ENCODE results near the gene LILRA6.
"Not testable (repeated sequence)": the region's sequence is repeated elsewhere in the genome, so short reads cannot be mapped to it uniquely, and the experiment has no call there.

The LILRA6 gene

GRCh38 chr19:54282686-54283470 lies 40.3 kb upstream of the LILRA6 start:
- Histone ChIP-seq H3K9ac (ENCODE audit: low read length) (no peak overlapping the region), H3K79me2 (ENCODE audit: insufficient read depth, low read length) (no peaks in the 10 kb centered on the region), H3K27me3 (ENCODE audit: insufficient read depth, low read length) (no peaks in the 10 kb centered on the region; the same call in 1 of the 2 replicates), H3K9me2 (ENCODE audit: low read depth, low read length) (no peaks in the 10 kb centered on the region), H3K27ac (ENCODE audit: low read depth, low read length, poor library complexity, severe bottlenecking) (no peak overlapping the region), H3F3A (ENCODE audit: insufficient read depth, low read length) (no peaks in the 10 kb centered on the region), H3K4me2 (ENCODE audit: low read length) (no peak overlapping the region), H4K20me1 (ENCODE audit: insufficient read depth, low read length) (no peaks in the 10 kb centered on the region), H3K4me3 (ENCODE audit: low read depth, low read length, poor library complexity, severe bottlenecking) (no peak overlapping the region), H3K9me3 (ENCODE audit: low read length) (no peaks in the 10 kb centered on the region), H3K4me1 (ENCODE audit: insufficient read depth, low read length, severe bottlenecking) (no peaks in the 10 kb centered on the region), H2AFZ (ENCODE audit: low read length) (no peak overlapping the region), H3K36me3 (ENCODE audit: insufficient read depth, low read length) (no peaks in the 10 kb centered on the region)
- TF ChIP-seq CTCF (IDR thresholded peaks at IDR 0.05; ENCODE audit: low read length), result no peak
- no peak for TF ChIP-seq EZH2 (IDR thresholded peaks at IDR 0.05; ENCODE audit: borderline replicate concordance, low read length)

GRCh38 chr19:54281729-54282075 lies 39.1 kb upstream of the LILRA6 start:
- H3K9me3 ChIP-seq (ENCODE audit: low read length); H3K79me2 ChIP-seq (ENCODE audit: insufficient read depth, low read length); H3K36me3 ChIP-seq (ENCODE audit: insufficient read depth, low read length); H3K27ac ChIP-seq (ENCODE audit: low read depth, low read length, poor library complexity, severe bottlenecking); H3K27me3 ChIP-seq (ENCODE audit: insufficient read depth, low read length); H2AFZ ChIP-seq (ENCODE audit: low read length); H3K9ac ChIP-seq (ENCODE audit: low read length); H3K4me3 ChIP-seq (ENCODE audit: low read depth, low read length, poor library complexity, severe bottlenecking); H3F3A ChIP-seq (ENCODE audit: insufficient read depth, low read length); H3K9me2 ChIP-seq (ENCODE audit: low read depth, low read length); H3K4me2 ChIP-seq (ENCODE audit: low read length); H4K20me1 ChIP-seq (ENCODE audit: insufficient read depth, low read length); H3K4me1 ChIP-seq (ENCODE audit: insufficient read depth, low read length, severe bottlenecking): not testable (repeated sequence)

- Histone ChIP-seq H3F3A (ENCODE audit: insufficient read depth, low read length) (no peaks in the 10 kb centered on the region), H3K27me3 (ENCODE audit: insufficient read depth, low read length) (no peaks in the 10 kb centered on the region; the same call in 1 of the 2 replicates), H3K36me3 (ENCODE audit: insufficient read depth, low read length) (no peaks in the 10 kb centered on the region), H3K4me3 (ENCODE audit: low read depth, low read length, poor library complexity, severe bottlenecking) (no peak within 1 kb of the TSS), H3K4me1 (ENCODE audit: insufficient read depth, low read length, severe bottlenecking) (no peaks in the 10 kb centered on the region), H4K20me1 (ENCODE audit: insufficient read depth, low read length) (no peaks in the 10 kb centered on the region), H2AFZ (ENCODE audit: low read length) (no peak within 1 kb of the TSS), H3K79me2 (ENCODE audit: insufficient read depth, low read length) (no peaks in the 10 kb centered on the region), H3K9me2 (ENCODE audit: low read depth, low read length) (no peaks in the 10 kb centered on the region), H3K4me2 (ENCODE audit: low read length) (no peak within 1 kb of the TSS), H3K9me3 (ENCODE audit: low read length) (no peaks in the 10 kb centered on the region), H3K27ac (ENCODE audit: low read depth, low read length, poor library complexity, severe bottlenecking) (no peak within 1 kb of the TSS), H3K9ac (ENCODE audit: low read length) (no peak within 1 kb of the TSS)
- no peak for TF ChIP-seq EZH2 (IDR thresholded peaks at IDR 0.05; ENCODE audit: borderline replicate concordance, low read length)
- TF ChIP-seq CTCF (IDR thresholded peaks at IDR 0.05; ENCODE audit: low read length), result no peak
These were observed 38.6 kb upstream of the LILRA6 start, which contains the start of gene LILRB2 for GRCh38 chr19:54281007-54281728. LILRB2 (minus strand) TSS chr19:54281110; CDS start chr19:54280496, 614 bp downstream.

GRCh38 chr19:54280441-54280840 lies 37.9 kb upstream of the LILRA6 start:
- not testable (repeated sequence) for H3K36me3 ChIP-seq (ENCODE audit: insufficient read depth, low read length); H4K20me1 ChIP-seq (ENCODE audit: insufficient read depth, low read length); H3K9ac ChIP-seq (ENCODE audit: low read length); H3K27me3 ChIP-seq (ENCODE audit: insufficient read depth, low read length); H3K79me2 ChIP-seq (ENCODE audit: insufficient read depth, low read length); H3K9me3 ChIP-seq (ENCODE audit: low read length); H2AFZ ChIP-seq (ENCODE audit: low read length); H3K9me2 ChIP-seq (ENCODE audit: low read depth, low read length); H3K27ac ChIP-seq (ENCODE audit: low read depth, low read length, poor library complexity, severe bottlenecking); H3F3A ChIP-seq (ENCODE audit: insufficient read depth, low read length); H3K4me3 ChIP-seq (ENCODE audit: low read depth, low read length, poor library complexity, severe bottlenecking); H3K4me2 ChIP-seq (ENCODE audit: low read length); H3K4me1 ChIP-seq (ENCODE audit: insufficient read depth, low read length, severe bottlenecking)

GRCh38 chr19:54280025-54280424 lies 37.4 kb upstream of the LILRA6 start:
- H3K27me3 ChIP-seq (ENCODE audit: insufficient read depth, low read length), result not testable (repeated sequence)

More at GRCh38 chr19:54280025-54280424, 37.4 kb upstream of the LILRA6 start:
- not testable (repeated sequence) for H3K9ac ChIP-seq (ENCODE audit: low read length); H3K79me2 ChIP-seq (ENCODE audit: insufficient read depth, low read length); H3K4me3 ChIP-seq (ENCODE audit: low read depth, low read length, poor library complexity, severe bottlenecking); H4K20me1 ChIP-seq (ENCODE audit: insufficient read depth, low read length); H3K27ac ChIP-seq (ENCODE audit: low read depth, low read length, poor library complexity, severe bottlenecking); H3K4me2 ChIP-seq (ENCODE audit: low read length); H3K36me3 ChIP-seq (ENCODE audit: insufficient read depth, low read length); H3K4me1 ChIP-seq (ENCODE audit: insufficient read depth, low read length, severe bottlenecking); H2AFZ ChIP-seq (ENCODE audit: low read length); H3F3A ChIP-seq (ENCODE audit: insufficient read depth, low read length); H3K9me2 ChIP-seq (ENCODE audit: low read depth, low read length); H3K9me3 ChIP-seq (ENCODE audit: low read length)

Measured in OCI-LY1 (cell line).